Heart right ventricle (tissue), 16 donors: ENCODE data around the gene KRT84. TPM values are rescaled to one million over a fixed set of nuclear protein-coding genes. Genes with fewer than 3 reads are reported as not detected.

Experiments
- ATAC-seq, 8 donors: fragments of 200-7000 bp; cut with Tn5 transposase; one replicate each; pipeline ENCODE4 v1.9.1; 2020; ENCODE audit warnings: mild to moderate bottlenecking in 8 of 8, moderate library complexity in 8 of 8, moderate number of reproducible peaks in 1 of 8
- DNase-seq, 2 donors: peaks; one replicate each; pipeline ENCODE4 v3.0.0-alpha.2; 2020
- H3K27ac ChIP-seq, 10 donors: fragments of 200-600 bp; sonication (generic) in 2 of 10; one replicate each; pipeline versions ENCODE4 v1.5.0 to v1.8.0; 2020 to 2022; ENCODE audit warnings: mild to moderate bottlenecking in 3 of 10
- H3K27me3 ChIP-seq, 7 donors: fragments of 200-600 bp; one replicate each; pipeline ENCODE4 v1.8.0; 2021 to 2022; ENCODE audit warnings: mild to moderate bottlenecking in 2 of 7
- H3K36me3 ChIP-seq, 9 donors: fragments of 200-600 bp; sonication (generic) in 1 of 9; one replicate each; pipeline versions ENCODE4 v1.5.0 to v1.8.0; 2020 to 2022; ENCODE audit warnings: mild to moderate bottlenecking in 2 of 9
- H3K4me1 ChIP-seq, 9 donors: fragments of 200-600 bp; sonication (generic) in 1 of 9; one replicate each; pipeline versions ENCODE4 v1.5.0 to v1.8.0; 2020 to 2022; ENCODE audit warnings: mild to moderate bottlenecking in 4 of 9
- H3K4me3 ChIP-seq, 10 donors: fragments of 200-600 bp; sonication (generic) in 2 of 10; one replicate each; pipeline versions ENCODE4 v1.5.0 to v1.8.0; 2020 to 2022; ENCODE audit warnings: mild to moderate bottlenecking in 7 of 10, moderate library complexity in 2 of 10
- H3K9me3 ChIP-seq, 11 donors: fragments of 200-600 bp in 10 of 11; sonication (generic) in 2 of 11; one replicate each; pipeline versions ENCODE4 v1.5.0 to v1.8.0; 2013 to 2022; ENCODE audit warnings: mild to moderate bottlenecking in 2 of 11, control low read depth in 1 of 11, moderate library complexity in 1 of 11
- CTCF ChIP-seq, 9 donors: fragments of 200-600 bp; sonication (generic) in 2 of 9; IDR thresholded peaks; one replicate each; pipeline versions ENCODE4 v1.5.0 to v1.8.0; 2021 to 2022; ENCODE audit warnings: antibody characterized with exemption in 9 of 9, mild to moderate bottlenecking in 5 of 9, moderate library complexity in 1 of 9
- WGBS, 2 donors: extraction: QIAGEN DNeasy Blood & Tissue Kit; methylation state at CpG; one replicate each; pipeline ENCODE4 v1.1.7; 2013; ENCODE audit warnings: inconsistent platforms in 1 of 2; 5-methylcytosine and 5-hydroxymethylcytosine counted together
- intact Hi-C, 10 donors: fragments of 100-400 bp; cut with DNase I; formaldehyde crosslinking; loops; one replicate each; pipeline versions ENCODE4 v1.11.1 to v1.14.2; 2022
- polyA plus RNA-seq, 2 donors: library from polyadenylated mRNA; stranded (reverse); fragments of 200-250 nt; gene quantifications; one replicate each; pipeline ENCODE4 v1.2.3, GENCODE V29; 2013
- total RNA-seq, 10 donors: library from RNA; stranded (reverse); fragmentation: NEBNext Ultra II Directional in 3 of 10; extraction: Animal tissue kit (Norgen Biotek cat#: 25700) in 3 of 10; gene quantifications; one replicate each; pipeline versions ENCODE4 v1.2.1 to v1.2.4, GENCODE V29; 2021 to 2023
- donor health status: Arrhythmogenic right ventricular cardiomyopathy.
- donor health status: ischemic (EF 13 %, LVEDD 7.1; RV severe dilation, severe dysfunction).
- donor health status: healthy with polysubstance abuse.
- donor health status: DM: no; HTN: yes; CAD: no.
- donor health status: DM: no; HTN: no; CAD: no.
- donor health status: ischemic (EF 25% LVEDD 6.9; RV normal size, moderate dysfunction).
- donor health status: ischemic (EF 25% LVEDD 5.7; RV mildly dilated, moderate dysfunction).
- donor health status: healthy.
- donor health status: DM: yes; HTN: yes; CAD: no.
- donor health status: Ischemic cardiomyopathy.
- donor health status: ischemic (EF 35%, LVEDD 5.7; RV mildly dilated, moderate dysfunction).
- donor health status: nonischemic (EF 11% LVEDD 7.7; RV severe dilation, severe dysfunction).
- donor health status: DM: yes; HTN: yes; CAD: no.
- donor health status: PGD.
- donor health status: ischemic (EF 29% LVEDD 5.4; RV normal size, mild dysfunction).
- donor health status: nonischemic (EF 23%, LVEDD 6.1; RV moderate dilation, normal function).

KRT84 gene
- total and polyA plus RNA-seq, 12 donors = not detected

GRCh38 chr12:52367876-52368275 lies 17.6 kb downstream of the KRT84 start:
- intact Hi-C loops = loop anchor here in 2 of 10 donors (2.0 to 10.0 kb wide), 2 partner anchors 147 to 505 kb away; no protein-coding TSS in a partner anchor
- 79 to 84% methylated on average over 6 of the region's 6 CpGs for WGBS, 2 donors
- Histone ChIP-seq H3K4me1 (no peaks in the 10 kb centered on the region), H3K4me3 (no peak overlapping the region), H3K27ac (no peak overlapping the region), H3K36me3 (no peaks in the 10 kb centered on the region), H3K27me3 (peaks cover 0 to 37% (median 13%) of the 10 kb centered on the region in 7 donors), H3K9me3 (no peaks in the 10 kb centered on the region)
- TF ChIP-seq CTCF (IDR thresholded peaks at IDR 0.05) = no peak
- DNase-seq (no peak), ATAC-seq (no peak)

DNA sequence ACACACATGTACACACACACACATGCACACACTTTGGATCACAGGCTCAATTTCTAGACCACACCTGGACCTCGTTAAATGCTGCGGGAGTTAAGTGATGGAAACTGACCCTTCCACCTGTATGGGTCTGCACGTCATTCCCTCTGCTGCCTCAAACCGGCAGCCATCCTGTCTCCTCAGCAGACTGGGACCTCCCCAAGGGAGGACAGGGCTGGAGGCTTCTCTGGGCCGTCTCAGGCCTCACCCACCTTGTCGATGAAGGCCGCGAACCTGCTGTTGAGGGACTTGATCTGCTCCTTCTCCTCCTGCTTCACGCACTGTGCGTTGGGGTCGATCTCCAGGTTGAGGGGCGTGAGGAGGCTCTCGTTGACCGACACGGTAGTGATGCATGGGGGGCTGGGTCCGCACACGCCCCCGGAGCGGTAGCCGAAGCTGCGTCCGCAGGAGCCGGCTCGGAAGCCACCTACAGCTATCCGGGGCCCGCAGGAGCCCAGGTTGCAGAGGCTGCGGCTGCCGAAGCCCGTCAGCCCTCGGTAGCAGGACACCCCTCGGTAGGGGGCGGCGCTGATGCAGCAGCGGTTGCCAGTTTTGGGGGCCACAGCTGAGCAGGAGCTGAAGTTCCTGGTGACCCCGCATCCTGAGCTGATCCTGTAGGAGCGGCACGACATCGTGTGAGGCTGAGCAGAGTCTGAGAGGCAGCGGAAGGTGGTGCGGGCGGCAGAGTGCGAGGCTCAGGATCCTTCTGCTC lies 18.5 kb downstream of the KRT84 start, which contains the start of gene KRT85:
TSS of gene KRT85 (minus strand) at position 744 of the 748 bp plus-strand sequence. CDS start at position 668, 76 bp downstream.
- H3K4me1 ChIP-seq = no peaks in the 10 kb centered on the region
- ATAC-seq (no peak), DNase-seq (no peak)
- H3K27me3 ChIP-seq = peaks cover 0 to 39% (median 13%) of the 10 kb centered on the region in 7 donors
- no peaks in the 10 kb centered on the region for H3K9me3 ChIP-seq
- no peak for TF ChIP-seq CTCF (IDR thresholded peaks at IDR 0.05)
- no peaks in the 10 kb centered on the region for H3K36me3 ChIP-seq
- WGBS, 2 donors = 77 to 85% methylated on average over 42 of the region's 42 CpGs
- no peak within 1 kb of the TSS for H3K27ac ChIP-seq
- no peak within 1 kb of the TSS for H3K4me3 ChIP-seq
- intact Hi-C loops = loop anchor here in 1 of 10 donors (10.0 kb wide), 1 partner anchor 148 kb away; no protein-coding TSS in a partner anchor

DNA sequence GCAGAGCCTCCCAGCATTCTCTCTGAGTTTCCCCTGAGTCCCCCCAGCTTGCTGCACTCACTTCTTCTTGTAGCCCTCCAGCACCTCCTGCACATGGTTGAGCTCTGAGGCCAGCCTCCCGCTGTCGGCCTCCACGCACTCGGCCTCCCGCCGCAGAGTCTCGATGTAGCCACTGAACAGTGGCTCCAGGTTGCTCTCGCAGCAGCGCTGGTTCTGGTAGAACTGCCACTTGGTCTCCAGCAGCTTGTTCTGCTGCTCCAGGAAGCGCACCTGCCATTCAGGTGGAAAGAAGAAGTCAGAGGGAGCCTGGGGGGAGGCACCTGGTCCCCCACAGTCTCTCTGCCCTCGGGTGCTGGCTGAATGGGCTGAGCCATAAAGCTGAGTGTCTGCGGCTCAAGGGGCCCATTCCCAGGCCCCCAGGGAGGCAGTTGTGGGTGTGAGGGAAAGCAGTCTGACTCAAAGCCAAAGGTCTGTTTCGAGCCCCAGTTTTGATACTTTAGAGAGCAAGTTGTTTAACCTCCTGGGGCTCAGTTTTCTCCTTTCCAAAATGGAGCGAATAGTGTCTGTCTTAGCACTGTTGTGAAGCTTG lies 20.5 kb downstream of the KRT84 start:
- no peaks in the 10 kb centered on the region for H3K4me1 ChIP-seq
- no peak for ATAC-seq
- peaks cover 0 to 39% (median 13%) of the 10 kb centered on the region in 7 donors for H3K27me3 ChIP-seq
- no peak overlapping the region for H3K4me3 ChIP-seq
- no peak overlapping the region for H3K27ac ChIP-seq
- intact Hi-C loops = loop anchor here in 1 of 10 donors (10.0 kb wide), 1 partner anchor 150 kb away; no protein-coding TSS in a partner anchor
- WGBS, 2 donors = 85% methylated on average over 14 of the region's 14 CpGs
- no peaks in the 10 kb centered on the region for H3K36me3 ChIP-seq
- no peak for DNase-seq
- no peak for TF ChIP-seq CTCF (IDR thresholded peaks at IDR 0.05)
- H3K9me3 ChIP-seq = no peaks in the 10 kb centered on the region

DNA sequence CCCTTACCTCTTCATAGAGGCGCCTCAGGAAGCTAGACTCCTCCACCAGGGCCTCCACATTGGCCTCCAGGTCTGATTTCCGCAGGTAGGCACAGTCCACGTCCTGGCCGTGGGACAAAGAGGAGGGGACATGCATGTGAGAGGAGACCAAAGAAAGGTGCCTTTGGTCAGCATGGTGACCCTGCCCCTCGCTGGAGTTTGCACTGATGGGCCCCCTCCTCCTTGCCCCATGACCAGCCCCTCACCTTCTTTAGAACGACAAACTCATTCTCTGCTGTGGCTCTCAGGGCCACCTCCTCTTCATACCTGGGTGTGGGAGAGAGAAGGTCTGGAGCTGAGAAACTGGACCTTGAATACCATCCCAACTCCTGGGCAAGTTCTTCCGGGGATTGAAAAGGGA lies 21.4 kb downstream of the KRT84 start:
- Histone ChIP-seq H3K9me3 (no peaks in the 10 kb centered on the region), H3K4me1 (no peaks in the 10 kb centered on the region), H3K27ac (no peak overlapping the region), H3K36me3 (no peaks in the 10 kb centered on the region), H3K27me3 (peaks cover 0 to 33% (median 13%) of the 10 kb centered on the region in 7 donors), H3K4me3 (no peak overlapping the region)
- TF ChIP-seq CTCF (IDR thresholded peaks at IDR 0.05) = no peak
- intact Hi-C loops = loop anchor here in 1 of 10 donors (10.0 kb wide), 1 partner anchor 151 kb away; no protein-coding TSS in a partner anchor
- 82 to 88% methylated on average over 7 of the region's 7 CpGs for WGBS, 2 donors
- no peak for DNase-seq
- ATAC-seq = no peak
